PC-3 (cell line): ENCODE results near the gene FURIN.
A peak's percentile ranks its signal among the peaks of the same experiment; 100 is the strongest.

Source experiments
- EZH2 ChIP-seq: fragments of 300-600 bp; sonication (generic); IDR thresholded peaks from one replicate; pipeline ENCODE4 v1.6.1; 2017; ENCODE audit warnings: antibody characterized with exemption, mild to moderate bottlenecking, low read length; ENCODE audit not compliant: unreplicated experiment
- TF ChIP-seq, protein P1 (sequence below): fragments of 300-600 bp; sonication (generic); conservative IDR thresholded peaks from 2 replicates; pipeline ENCODE4 v1.5.1; 2017; ENCODE audit warnings: antibody characterized with exemption, low read depth, mild to moderate bottlenecking, low read length

DNA sequence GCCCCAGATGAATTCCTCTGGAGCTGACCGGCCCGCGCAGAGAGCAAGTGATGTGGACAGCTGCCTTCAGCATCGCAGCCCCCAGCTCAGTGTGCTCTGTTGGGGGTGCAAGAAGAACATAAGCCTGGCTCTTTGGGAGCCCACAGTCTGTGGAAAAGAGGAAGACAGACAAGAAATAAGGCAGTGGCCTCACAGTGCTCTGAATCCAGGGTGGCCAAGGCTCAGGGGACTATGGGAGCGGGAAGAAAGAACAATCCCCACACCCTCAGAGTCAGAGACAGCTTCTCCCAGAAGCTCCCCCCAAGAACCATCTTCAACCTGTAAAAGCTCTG, 64.2 kb downstream of the FURIN start:
- TF ChIP-seq, protein P1, sequence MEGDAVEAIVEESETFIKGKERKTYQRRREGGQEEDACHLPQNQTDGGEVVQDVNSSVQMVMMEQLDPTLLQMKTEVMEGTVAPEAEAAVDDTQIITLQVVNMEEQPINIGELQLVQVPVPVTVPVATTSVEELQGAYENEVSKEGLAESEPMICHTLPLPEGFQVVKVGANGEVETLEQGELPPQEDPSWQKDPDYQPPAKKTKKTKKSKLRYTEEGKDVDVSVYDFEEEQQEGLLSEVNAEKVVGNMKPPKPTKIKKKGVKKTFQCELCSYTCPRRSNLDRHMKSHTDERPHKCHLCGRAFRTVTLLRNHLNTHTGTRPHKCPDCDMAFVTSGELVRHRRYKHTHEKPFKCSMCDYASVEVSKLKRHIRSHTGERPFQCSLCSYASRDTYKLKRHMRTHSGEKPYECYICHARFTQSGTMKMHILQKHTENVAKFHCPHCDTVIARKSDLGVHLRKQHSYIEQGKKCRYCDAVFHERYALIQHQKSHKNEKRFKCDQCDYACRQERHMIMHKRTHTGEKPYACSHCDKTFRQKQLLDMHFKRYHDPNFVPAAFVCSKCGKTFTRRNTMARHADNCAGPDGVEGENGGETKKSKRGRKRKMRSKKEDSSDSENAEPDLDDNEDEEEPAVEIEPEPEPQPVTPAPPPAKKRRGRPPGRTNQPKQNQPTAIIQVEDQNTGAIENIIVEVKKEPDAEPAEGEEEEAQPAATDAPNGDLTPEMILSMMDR: peak; percentile 3; the same call in 1 of the 2 replicates
- no peak for TF ChIP-seq EZH2
